GM21619 (cell line): ENCODE data around the gene MPRIP.

Source experiments
- ATAC-seq: cut with Tn5 transposase; IDR thresholded peaks from one replicate; pipeline ENCODE4 v1.9.1; 2021; ENCODE audit not compliant: unreplicated experiment

Gene MPRIP

DNA sequence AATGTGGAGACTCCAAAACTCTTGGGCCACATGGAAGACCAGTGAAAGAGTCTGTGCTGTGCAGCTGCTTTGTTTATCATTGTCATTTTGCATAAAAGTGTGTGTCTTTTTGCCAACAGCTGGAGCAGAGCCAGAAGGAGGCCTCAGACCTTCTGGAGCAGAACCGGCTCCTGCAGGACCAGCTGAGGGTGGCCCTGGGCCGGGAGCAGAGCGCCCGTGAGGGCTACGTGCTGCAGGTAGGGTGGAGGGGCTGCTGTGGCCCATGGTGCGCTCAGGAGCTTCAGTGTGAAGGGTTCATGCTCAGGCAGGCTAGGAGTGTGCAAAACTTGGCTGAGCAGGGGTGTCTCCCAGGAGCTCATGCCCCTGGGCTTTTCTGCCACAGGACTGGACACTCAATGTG lies 118.9 kb downstream of the MPRIP start:
- ATAC-seq, result no peak

DNA sequence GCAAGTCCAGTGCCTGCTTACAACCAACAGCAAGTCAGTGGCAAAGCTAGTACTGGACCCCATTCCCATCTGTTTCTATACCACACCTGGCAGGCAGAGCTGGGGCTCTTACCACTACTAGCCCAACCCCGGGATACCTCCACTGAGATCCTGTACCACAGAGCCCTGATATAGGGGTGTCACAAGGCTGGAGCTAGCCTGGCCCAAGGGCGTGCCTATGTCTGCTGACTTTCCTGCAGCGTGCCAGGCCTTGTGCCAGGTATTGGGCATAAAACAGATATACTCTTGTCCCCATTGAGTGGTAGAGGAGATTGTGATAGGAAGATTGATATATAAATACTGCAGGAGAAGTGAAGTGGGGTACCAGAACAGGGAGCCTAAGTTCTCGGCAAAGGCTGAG lies 119.5 kb downstream of the MPRIP start:
- no peak for ATAC-seq

DNA sequence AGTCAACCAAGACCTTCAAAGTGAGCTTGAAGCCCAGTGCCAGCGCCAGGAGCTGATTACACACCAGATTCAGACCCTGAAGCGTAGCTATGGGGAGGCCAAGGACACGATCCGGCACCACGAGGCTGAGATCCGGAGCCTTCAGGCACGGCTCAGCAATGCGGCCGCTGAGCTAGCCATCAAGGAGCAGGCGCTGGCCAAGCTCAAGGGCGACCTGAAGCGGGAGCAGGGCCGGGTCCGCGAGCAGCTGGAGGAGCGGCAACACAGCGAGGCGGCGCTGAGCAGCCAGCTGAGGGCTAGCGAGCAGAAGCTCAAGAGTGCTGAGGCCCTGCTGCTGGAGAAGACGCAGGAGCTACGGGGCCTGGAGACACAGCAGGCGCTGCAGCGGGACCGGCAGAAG lies 121.9 kb downstream of the MPRIP start:
- ATAC-seq, result no peak

DNA sequence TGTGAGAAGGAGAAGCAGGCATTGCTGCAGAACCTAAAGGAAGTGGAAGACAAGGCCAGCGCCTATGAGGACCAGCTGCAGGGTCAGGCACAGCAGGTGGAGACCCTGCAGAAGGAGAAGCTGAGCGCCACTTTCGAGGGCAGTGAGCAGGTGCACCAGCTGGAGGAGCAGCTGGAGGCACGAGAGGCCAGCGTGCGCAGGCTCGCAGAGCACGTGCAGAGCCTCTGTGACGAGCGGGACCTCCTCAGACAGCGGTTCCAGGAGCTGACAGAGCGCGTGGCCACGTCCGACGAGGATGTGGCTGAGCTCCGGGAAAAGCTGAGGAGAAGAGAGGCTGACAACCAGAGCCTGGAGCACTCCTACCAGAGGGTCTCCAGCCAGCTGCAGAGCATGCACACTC lies 122.4 kb downstream of the MPRIP start:
- ATAC-seq, result no peak

DNA sequence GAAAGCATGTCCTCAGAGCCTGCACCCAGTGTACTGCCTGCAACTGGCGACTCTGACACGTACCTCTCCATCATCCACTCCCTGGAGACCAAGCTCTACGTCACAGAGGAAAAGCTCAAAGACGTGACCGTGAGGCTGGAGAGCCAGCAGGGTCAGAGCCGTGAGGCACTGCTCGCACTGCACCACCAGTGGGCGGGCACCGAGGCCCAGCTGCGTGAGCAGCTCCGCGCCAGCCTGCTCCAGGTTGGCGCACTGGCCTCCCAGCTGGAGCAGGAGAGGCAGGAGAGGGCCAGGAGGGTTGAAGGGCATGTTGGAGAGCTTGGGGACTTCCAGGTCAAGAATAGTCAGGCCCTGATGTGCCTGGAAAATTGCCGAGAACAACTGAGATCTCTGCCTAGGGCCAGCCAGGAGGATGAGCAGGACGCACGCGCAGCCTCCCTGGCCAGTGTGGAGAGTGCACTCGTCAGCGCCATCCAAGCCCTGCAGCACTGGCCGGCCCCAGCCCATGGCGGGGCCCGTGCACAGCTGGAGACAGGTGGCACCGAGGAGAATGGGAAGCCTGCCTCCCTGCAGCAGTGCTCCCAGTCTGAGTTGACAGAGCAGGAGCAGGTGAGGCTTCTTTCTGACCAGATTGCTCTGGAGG lies 123.5 kb downstream of the MPRIP start:
- ATAC-seq, result no peak

DNA sequence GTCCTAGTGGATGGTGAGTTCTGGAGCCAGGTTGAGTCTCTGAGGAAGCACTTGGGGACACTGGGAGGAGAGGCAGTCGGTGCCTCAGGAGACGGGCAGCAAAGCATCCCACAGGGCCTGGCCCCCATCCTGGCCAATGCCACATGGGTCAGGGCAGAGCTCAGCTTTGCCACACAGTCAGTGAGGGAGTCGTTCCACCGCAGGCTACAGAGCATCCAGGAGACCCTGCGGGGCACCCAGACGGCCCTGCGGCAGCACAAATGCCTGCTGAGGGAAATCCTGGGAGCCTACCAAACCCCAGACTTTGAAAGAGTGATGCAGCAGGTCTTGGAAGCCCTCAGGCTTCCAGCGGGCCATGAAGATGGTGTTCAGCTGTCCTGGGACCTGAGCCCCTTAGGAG lies 124.2 kb downstream of the MPRIP start:
- no peak for ATAC-seq

DNA sequence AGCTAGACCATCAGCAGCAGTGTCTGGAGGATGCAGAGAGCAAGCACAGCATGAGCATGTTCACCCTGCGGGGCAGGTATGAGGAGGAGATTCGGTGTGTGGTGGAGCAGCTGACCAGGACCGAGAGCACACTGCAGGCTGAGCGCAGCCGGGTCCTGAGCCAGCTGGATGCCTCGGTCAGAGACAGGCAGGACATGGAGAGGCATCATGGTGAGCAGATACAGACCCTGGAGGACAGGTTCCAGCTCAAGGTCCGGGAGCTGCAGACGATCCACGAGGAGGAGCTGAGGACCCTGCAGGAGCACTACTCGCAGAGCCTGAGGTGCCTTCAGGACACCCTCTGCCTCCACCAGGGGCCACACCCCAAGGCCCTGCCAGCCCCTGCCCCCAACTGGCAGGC lies 125.1 kb downstream of the MPRIP start:
- ATAC-seq, result no peak

DNA sequence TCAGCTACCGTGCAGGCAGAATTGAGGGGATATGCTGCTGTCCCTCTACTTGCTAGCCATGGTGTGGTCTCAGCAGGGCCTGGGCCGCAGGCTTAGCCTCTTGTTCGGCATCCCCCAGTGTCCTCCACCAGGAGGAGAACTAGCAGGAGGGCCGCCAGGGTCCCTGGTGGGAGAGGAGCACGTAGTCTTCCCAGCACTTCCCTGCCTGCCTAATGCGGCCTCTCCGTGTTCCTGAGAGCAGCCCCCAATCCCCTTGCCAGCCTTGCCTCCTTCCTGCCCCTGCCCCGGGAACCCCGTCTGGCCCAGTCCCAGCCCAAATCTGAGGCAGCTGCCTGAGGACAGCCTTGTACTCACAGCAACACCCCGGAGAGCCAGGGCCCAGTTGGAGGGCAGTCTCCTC lies 125.7 kb downstream of the MPRIP start:
- ATAC-seq, result no peak

DNA sequence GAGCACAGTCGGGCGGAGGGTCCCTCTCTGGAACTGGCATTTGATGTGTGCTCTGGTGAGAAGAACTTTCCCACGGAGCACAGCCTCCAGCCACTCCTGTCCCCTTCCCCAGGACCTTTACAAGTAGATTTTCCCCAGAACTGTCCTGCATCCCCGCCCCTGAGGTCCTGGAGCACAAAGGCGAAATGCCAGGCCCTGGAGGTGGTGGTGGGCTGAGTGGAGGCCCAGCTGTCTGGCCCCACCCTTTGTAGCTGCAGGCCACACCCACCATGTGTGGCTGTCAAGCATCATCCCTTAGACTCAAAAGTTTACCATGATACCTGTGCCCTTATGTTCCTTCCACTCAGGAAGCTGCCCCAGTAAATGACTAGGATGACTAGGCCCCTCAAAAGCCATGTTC lies 126.1 kb downstream of the MPRIP start:
- no peak for ATAC-seq

DNA sequence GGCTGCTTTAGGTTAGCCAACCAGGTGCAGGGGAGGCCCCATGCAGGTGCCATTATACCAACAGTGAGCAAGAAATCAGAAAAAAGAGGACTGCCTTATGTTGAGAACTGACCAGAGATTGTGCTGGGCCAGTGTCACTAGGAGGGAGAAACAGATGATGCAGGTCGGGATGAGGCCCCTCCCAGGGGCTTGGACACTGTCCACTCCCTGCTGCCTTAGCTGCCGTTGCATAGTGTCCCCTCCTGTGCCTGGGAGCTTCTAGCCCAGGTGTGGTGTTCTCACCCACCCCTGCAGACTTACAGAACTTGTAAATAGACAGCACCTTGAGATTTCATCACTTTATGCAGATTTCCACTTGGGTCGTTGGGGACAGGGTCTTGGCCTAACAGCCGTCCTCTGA lies 127.1 kb downstream of the MPRIP start:
- ATAC-seq, result no peak

DNA sequence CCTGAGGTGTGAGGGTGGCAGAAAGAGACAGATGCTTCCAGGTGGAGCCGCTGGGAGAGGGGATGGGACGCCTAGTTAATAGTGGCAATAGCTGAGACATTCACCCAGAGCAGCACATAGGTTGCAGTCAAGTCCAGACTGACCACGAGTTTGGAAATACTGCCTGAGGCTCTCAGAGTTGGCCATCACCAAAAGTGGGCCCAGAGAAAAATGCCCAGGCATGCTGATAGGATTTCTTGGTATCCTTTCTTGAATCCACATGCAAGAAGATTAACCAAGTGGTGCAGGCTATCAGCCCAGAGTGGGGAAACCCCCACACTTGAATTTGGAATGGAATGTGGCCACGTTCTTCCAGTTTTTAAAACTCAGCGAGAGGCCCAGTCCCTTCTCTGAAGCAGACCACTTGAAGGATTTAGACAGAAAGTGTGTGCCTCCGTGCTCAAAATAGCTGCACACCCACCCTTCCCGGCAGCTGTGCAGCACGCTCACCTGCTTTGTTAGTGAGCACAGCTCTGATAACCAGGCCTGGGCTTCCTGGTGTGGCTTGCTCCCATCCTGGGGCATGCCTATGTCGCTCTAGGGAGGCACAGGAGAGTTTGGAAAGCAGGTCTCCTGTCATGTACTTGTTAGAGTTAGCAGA lies 128.2 kb downstream of the MPRIP start:
- no peak for ATAC-seq

DNA sequence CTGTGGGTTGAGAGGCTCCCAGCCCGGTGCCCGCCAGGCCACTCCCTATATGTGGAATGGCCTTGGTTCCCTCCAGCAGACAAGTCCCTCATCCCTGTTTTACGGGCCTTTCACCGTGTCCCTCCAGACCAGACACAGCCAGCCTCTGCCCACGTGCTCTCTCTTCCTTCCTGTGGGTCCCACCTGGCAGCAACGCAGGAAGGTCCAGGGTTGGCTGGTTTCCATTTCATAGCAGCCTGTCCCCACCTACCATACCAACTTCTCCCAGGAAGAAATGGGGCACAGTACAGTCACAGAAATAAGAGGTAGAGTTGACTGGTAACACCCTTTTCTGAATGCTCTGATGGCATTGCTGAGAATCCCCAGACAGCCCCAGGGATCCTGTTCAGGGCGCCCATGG lies 128.9 kb downstream of the MPRIP start:
- no peak for ATAC-seq

DNA sequence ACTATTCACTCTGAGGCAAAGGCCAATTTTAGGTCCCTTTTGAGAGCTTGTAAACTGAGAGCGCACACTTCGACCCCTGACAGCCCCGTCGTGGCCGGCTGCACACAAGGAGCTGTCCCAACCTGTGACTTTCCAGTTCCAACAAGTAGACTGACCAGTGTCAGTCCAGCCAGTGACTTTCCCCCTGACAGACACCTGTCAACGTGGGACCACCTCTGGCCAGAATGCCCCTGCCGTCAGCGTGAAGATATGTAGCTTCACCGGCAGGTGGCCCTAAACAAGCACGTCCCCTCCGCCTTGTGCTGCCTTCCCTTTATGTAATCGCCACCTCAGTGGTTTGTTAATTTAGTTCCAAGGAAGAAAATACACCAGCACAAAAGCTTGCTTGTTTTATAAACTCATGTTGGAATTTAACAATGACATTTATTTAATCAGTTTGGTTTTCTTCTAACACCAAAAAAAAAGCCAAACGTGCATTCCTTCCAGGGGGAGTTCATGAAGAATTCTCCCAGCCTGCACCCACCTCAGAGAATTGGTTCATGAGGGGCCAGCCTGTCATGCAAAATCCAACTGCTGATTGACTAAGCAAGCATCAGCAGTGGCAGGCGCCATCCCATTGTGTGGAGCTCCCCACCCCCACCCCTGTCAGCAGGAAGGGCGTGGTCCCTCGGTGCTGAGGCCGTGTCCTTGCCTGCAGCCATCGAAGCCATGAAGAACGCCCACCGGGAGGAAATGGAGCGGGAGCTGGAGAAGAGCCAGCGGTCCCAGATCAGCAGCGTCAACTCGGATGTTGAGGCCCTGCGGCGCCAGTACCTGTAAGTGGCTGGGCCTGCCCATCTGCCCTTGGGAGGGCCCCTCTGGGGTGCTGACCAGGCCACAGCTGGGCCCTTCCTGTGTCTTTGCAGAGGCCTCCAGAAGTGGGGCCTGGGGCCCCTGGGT lies 130.0 kb downstream of the MPRIP start:
- ATAC-seq, result no peak

DNA sequence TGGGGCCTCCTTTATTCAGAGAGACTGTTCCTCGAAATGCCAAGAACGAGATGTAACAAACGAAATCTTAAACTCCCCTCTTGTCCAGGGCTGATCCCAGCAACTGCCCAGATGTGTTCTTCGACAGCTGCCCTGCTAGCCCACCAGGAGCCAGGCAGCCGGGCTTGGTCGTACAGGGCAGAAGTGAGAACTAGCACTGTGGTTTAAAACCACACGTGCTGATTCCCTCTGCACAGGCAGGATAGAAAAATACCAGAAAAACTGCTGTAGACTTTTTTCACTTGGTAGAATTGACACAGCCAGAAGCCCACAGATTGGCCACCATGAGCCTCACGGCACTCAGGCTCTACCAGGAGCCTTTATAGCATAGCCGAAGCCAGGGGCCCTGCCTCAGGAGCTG lies 130.7 kb downstream of the MPRIP start:
- no peak for ATAC-seq

DNA sequence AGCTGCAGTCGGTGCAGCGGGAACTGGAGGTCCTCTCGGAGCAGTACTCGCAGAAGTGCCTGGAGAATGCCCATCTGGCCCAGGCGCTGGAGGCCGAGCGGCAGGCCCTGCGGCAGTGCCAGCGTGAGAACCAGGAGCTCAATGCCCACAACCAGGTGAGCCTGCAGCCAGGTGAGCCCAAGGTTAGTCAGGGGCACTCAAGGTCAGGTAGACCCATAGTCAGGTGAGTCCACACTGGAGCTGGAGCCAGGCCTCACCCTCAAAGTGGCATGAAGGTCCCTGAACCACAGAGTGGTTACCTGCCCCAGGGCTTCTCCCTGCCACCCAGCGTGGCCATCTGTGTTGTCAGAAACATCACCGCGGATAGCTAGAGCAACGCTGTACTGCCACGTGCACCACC lies 131.7 kb downstream of the MPRIP start:
- no peak for ATAC-seq

DNA sequence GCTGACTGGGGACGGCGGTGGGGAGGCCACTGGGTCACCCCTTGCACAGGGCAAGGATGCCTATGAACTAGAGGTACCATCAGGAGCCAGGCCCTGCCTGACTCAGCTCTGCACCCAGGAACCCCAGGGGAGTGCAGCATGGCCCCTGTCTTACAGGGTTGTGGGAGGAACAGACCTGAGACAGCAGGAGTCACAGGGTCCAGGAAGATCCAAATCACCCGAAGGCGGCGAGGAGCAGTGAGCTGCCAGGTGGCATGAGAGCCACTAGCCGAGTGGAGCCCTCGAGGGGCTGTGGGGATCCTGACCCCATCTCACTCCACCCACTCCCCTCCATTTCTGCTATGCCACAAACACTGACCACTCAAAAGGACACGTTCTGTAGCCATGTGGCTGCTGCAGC lies 133.1 kb downstream of the MPRIP start:
- no peak for ATAC-seq

DNA sequence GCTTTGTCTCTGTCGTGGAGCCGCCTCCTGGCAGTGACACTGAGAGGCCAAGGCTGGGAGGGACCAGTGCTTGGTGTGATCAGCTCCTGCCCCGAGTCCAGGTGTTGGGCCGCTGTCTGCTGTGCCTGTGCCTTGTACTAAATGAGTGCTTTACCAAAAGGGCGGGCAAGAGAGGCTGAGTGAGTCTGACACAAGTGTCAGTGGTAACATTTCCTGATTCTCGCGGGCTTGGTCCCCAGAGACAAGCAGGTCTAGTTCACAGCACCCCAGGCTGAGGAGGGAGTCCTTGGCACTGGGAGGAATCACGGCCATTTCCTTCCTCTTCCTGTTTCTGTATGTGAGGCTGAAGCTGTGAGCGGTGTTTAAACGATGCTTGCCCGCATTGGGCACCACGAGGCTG lies 133.7 kb downstream of the MPRIP start:
- peak; percentile 49 for ATAC-seq

DNA sequence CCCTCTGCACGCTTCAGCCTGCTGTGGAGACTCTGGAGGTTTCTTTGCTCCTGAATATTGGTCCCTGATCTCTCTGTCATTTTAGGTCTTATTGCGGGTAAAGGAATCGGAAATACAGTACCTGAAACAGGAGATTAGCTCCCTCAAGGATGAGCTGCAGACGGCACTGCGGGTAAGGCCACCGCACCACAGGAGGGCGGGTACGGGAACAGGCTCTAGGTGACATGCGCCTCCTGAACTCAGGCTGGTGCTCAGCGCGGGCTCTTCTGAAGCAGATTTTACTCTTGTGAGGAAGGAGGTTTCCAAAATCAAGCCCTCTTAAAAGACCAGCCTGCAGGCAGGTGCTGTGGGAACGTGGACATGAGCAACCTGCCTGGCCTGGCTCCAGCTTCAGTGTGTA lies 134.1 kb downstream of the MPRIP start:
- no peak for ATAC-seq

DNA sequence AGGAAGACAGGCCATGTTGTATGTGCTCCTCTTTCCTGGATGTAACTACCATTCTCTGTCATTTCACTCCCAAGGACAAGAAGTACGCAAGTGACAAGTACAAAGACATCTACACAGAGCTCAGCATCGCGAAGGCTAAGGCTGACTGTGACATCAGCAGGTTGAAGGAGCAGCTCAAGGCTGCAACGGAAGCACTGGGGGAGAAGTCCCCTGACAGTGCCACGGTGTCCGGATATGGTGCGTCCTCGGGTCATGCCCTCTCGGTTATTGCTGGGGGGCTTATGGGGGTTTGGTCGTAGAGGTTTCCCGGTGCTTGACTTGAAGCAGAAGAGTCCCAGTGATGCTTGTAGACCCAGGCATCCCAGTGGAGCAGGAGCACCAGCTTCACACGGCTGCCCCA lies 134.9 kb downstream of the MPRIP start:
- ATAC-seq, result no peak

DNA sequence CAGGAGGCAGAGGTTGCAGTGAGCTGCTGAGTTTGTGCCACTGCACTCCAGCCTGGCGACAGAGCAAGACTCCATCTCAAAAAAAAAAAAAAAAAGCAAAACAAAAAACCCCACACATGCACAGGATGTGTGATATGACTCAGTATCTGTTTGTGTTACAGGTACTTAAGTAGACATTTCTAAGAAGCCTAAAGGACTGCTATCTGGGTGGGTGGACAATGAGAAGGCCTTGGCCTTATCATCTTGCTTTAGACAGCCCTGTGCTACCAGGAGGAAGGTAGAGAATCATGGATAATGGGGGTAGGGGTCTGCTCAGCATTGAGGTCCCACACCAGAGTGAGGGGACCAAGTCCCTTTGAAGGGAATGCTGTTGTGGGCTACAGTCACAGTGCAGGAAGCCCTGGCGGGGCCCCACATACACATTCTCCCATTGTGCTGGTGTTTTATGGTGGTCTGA lies 137.1 kb downstream of the MPRIP start:
- ATAC-seq, result no peak

DNA sequence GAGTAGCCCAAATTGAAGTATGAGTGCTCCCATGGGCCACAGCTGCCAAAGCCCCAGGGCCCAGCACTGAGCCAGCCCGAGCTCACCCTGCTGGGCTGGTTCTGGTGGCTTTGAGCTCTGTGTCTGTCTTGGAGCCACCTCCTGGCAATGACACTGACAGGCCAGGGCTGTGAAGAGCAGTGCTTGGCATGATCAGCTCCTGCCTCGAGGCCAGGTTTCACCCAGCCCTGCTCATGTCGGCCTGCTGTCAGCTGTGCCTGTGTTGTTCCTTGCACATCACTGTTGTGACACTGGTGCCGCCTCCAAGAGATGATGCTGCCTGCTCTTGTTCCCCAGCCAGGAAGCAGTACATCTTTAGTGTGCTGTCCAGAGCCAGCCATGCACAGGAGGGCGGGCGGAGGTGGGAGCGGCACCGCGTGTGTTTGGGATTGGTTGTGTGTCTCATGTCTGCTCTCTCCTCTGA lies 137.9 kb downstream of the MPRIP start:
- no peak for ATAC-seq
